HEK293T (cell line): Measurements from ENCODE around the gene GRAMD1B.

ENCODE experiments used
- BHLHE40 ChIP-seq: fragments of 450-650 bp; IDR thresholded peaks from 2 replicates; pipeline ENCODE4 v1.6.1; 2016; ENCODE audit warnings: mild to moderate bottlenecking, moderate library complexity, borderline replicate concordance
- ELF4 ChIP-seq: fragments of 450-650 bp; IDR thresholded peaks from 2 replicates; pipeline ENCODE4 v1.6.1; 2017; ENCODE audit warnings: antibody characterized with exemption
- FOXA1 ChIP-seq: fragments of 450-650 bp; IDR thresholded peaks from 2 replicates; pipeline ENCODE4 v1.6.1; 2016; ENCODE audit warnings: mild to moderate bottlenecking
- FOXK2 ChIP-seq: fragments of 450-650 bp; IDR thresholded peaks from 2 replicates; pipeline ENCODE4 v1.6.1; 2016; ENCODE audit warnings: mild to moderate bottlenecking
- FOXM1 ChIP-seq: fragments of 450-650 bp; IDR thresholded peaks from 2 replicates; pipeline ENCODE4 v1.6.1; 2017; ENCODE audit warnings: mild to moderate bottlenecking, borderline replicate concordance
- HDGF ChIP-seq: fragments of 450-650 bp; IDR thresholded peaks from 2 replicates; pipeline ENCODE4 v1.6.1; 2017; ENCODE audit warnings: antibody characterized with exemption, borderline replicate concordance
- L3MBTL2 ChIP-seq: fragments of 450-650 bp; conservative IDR thresholded peaks from 2 replicates; pipeline ENCODE4 v1.6.1; 2016; ENCODE audit warnings: mild to moderate bottlenecking
- LEF1 ChIP-seq: fragments of 450-650 bp; IDR thresholded peaks from 2 replicates; pipeline ENCODE4 v1.6.1; 2017; ENCODE audit warnings: mild to moderate bottlenecking, borderline replicate concordance
- SP1 ChIP-seq: fragments of 450-650 bp; IDR thresholded peaks from 2 replicates; pipeline ENCODE4 v1.6.1; 2017
- SUZ12 ChIP-seq: fragments of 450-650 bp; IDR thresholded peaks from 2 replicates; pipeline ENCODE4 v1.6.1; 2016; ENCODE audit warnings: mild to moderate bottlenecking
- TARDBP ChIP-seq: fragments of 450-650 bp; IDR thresholded peaks from 2 replicates; pipeline ENCODE4 v1.6.1; 2016
- ZNF384 ChIP-seq: fragments of 450-650 bp; IDR thresholded peaks from 2 replicates; pipeline ENCODE4 v1.6.1; 2016
- TF ChIP-seq, protein P1 (sequence below): fragments of 450-650 bp; IDR thresholded peaks from 2 replicates; pipeline ENCODE4 v1.6.1; 2016

DNA sequence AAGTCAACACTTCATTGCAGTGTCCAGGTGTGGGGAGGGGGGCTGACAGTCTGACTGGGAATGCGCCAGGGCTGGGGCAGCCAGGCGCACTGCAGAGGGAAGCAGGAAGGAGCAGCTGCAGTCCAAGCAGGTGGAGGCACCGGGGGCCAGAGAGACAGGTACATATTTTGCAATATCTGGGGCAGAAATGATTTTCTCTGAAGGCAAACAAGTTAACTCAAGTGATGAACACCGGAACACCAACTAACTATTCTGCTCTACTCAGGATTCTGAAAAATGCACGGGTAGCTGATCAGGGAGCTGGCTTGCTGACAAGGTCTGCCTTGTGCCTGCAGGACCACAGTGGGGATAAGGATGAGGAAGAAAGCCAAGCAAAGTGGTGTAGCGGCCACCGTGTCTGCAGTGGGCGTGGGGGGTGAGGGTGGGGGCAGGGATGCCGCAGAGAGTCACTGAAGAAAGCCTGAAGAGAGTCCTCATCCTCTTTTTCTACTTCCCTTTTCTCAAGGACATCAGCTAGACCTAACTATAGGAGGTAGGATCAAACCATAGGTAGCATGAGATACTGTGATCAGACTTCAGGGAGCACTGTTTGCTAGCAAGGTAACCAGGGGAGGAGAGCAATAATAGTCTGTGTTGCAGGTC, 141.0 kb downstream of the GRAMD1B start:
- TF ChIP-seq FOXA1 (no peak), BHLHE40 (no peak), SUZ12 (no peak), ELF4 (no peak), LEF1 (no peak), FOXM1 (no peak), ZNF384 (no peak), TARDBP (no peak), HDGF (no peak), L3MBTL2 (no peak), SP1 (no peak), FOXK2 (no peak)
- TF ChIP-seq, protein P1, sequence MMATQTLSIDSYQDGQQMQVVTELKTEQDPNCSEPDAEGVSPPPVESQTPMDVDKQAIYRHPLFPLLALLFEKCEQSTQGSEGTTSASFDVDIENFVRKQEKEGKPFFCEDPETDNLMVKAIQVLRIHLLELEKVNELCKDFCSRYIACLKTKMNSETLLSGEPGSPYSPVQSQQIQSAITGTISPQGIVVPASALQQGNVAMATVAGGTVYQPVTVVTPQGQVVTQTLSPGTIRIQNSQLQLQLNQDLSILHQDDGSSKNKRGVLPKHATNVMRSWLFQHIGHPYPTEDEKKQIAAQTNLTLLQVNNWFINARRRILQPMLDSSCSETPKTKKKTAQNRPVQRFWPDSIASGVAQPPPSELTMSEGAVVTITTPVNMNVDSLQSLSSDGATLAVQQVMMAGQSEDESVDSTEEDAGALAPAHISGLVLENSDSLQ = no peak
